ENCODE results near the gene AMPD2. TPM values are rescaled to one million over a fixed set of nuclear protein-coding genes. Genes with fewer than 3 reads are reported as not detected.

Gene AMPD2
- total RNA-seq, 1 donor from 2014 or later: 49.3 TPM

DNA sequence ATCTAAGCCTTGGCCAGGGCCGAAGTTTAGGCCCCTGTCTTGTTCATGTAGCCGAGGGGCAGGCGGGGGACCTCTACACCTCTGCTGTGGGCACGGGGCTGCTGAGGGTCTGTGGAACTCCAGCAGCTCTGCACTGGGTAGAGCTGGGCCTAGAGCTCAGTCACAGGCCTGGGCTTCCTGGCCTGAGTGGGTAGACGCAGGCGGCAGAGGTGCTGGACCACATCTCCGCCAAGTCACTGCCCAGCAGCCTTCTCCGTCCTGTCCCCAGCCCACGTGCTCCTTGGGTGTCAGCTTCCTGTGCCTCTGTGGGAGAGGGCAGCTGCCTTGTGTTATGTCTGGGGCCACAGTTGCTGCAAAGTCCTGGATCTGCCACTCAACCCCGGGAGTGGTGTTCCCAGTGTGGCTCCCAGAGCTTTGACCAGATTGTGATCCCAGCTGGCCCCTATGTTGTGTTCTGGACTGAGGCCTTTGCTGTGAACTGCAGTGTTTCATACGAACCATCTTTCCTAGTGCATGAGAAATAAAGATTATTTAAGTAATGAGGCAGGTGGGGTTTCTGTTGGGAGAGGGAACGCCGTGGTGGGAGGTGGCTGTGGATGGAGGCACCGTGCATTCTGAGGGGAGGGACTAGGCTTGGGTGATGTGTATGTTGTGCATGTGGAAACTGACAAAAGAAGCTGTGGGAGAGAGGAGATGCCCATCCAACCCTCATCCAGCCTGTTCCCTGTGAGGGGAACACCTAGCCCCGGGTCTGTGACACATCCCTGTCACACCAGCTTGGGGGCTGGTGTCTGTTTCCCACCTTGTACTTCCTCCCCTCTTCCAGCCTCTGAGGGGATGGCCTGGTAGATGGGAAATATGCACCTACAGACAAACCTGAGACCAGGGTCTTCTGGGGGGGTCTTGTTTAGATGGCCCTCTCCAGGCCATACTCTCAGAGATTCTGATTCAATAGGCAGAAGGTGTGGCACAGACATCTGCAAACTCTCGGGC, 12.2 kb downstream of the AMPD2 start:
- TF ChIP-seq, protein P1, sequence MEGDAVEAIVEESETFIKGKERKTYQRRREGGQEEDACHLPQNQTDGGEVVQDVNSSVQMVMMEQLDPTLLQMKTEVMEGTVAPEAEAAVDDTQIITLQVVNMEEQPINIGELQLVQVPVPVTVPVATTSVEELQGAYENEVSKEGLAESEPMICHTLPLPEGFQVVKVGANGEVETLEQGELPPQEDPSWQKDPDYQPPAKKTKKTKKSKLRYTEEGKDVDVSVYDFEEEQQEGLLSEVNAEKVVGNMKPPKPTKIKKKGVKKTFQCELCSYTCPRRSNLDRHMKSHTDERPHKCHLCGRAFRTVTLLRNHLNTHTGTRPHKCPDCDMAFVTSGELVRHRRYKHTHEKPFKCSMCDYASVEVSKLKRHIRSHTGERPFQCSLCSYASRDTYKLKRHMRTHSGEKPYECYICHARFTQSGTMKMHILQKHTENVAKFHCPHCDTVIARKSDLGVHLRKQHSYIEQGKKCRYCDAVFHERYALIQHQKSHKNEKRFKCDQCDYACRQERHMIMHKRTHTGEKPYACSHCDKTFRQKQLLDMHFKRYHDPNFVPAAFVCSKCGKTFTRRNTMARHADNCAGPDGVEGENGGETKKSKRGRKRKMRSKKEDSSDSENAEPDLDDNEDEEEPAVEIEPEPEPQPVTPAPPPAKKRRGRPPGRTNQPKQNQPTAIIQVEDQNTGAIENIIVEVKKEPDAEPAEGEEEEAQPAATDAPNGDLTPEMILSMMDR (IDR thresholded peaks at IDR 0.05; ENCODE audit: partially characterized antibody, unreplicated experiment): no peak
- DNase-seq: no peak
- Mint-ChIP-seq H3K36me3 (ENCODE audit: unreplicated experiment) (no peaks in the 10 kb centered on the region), H3K27ac (ENCODE audit: unreplicated experiment) (peak overlapping the region; percentile 77), H3K9me3 (ENCODE audit: unreplicated experiment) (peaks cover 8% of the 10 kb centered on the region), H3K27me3 (ENCODE audit: unreplicated experiment) (peaks cover 6% of the 10 kb centered on the region), H3K4me3 (ENCODE audit: unreplicated experiment) (peak overlapping the region; percentile 16), H3K4me1 (ENCODE audit: low read depth, unreplicated experiment) (peaks cover 7% of the 10 kb centered on the region)

GRCh38 chr1:109632671-109633346, 13.2 kb downstream of the AMPD2 start:
- peaks cover 8% of the 10 kb centered on the region for H3K9me3 Mint-ChIP-seq (ENCODE audit: unreplicated experiment)
- peak; percentile 59 for DNase-seq
- H3K27ac Mint-ChIP-seq (ENCODE audit: unreplicated experiment): peak overlapping the region; percentile 63
- H3K36me3 Mint-ChIP-seq (ENCODE audit: unreplicated experiment): no peaks in the 10 kb centered on the region
- H3K4me3 Mint-ChIP-seq (ENCODE audit: unreplicated experiment): no peak overlapping the region
- H3K4me1 Mint-ChIP-seq (ENCODE audit: low read depth, unreplicated experiment): peaks cover 7% of the 10 kb centered on the region
- TF ChIP-seq, protein P1 (IDR thresholded peaks at IDR 0.05; ENCODE audit: partially characterized antibody, unreplicated experiment): no peak
- H3K27me3 Mint-ChIP-seq (ENCODE audit: unreplicated experiment): peaks cover 6% of the 10 kb centered on the region

- TF ChIP-seq, protein P1 (IDR thresholded peaks at IDR 0.05; ENCODE audit: partially characterized antibody, unreplicated experiment): no peak
- no peaks in the 10 kb centered on the region for H3K36me3 Mint-ChIP-seq (ENCODE audit: unreplicated experiment)
- peaks cover 11% of the 10 kb centered on the region for H3K4me1 Mint-ChIP-seq (ENCODE audit: low read depth, unreplicated experiment)
- H3K4me3 Mint-ChIP-seq (ENCODE audit: unreplicated experiment): no peak overlapping the region
- no peak for DNase-seq
- no peak overlapping the region for H3K27ac Mint-ChIP-seq (ENCODE audit: unreplicated experiment)
- peaks cover 8% of the 10 kb centered on the region for H3K9me3 Mint-ChIP-seq (ENCODE audit: unreplicated experiment)
- peaks cover 5% of the 10 kb centered on the region for H3K27me3 Mint-ChIP-seq (ENCODE audit: unreplicated experiment)
Measured at GRCh38 chr1:109634292-109634691, 14.7 kb downstream of the AMPD2 start.

- Mint-ChIP-seq H3K27ac (ENCODE audit: unreplicated experiment) (no peak overlapping the region), H3K27me3 (ENCODE audit: unreplicated experiment) (peaks cover 7% of the 10 kb centered on the region), H3K4me1 (ENCODE audit: low read depth, unreplicated experiment) (peaks cover 12% of the 10 kb centered on the region), H3K36me3 (ENCODE audit: unreplicated experiment) (no peaks in the 10 kb centered on the region), H3K4me3 (ENCODE audit: unreplicated experiment) (no peak overlapping the region), H3K9me3 (ENCODE audit: unreplicated experiment) (peaks cover 5% of the 10 kb centered on the region)
- DNase-seq: no peak
- TF ChIP-seq, protein P1 (IDR thresholded peaks at IDR 0.05; ENCODE audit: partially characterized antibody, unreplicated experiment): no peak
Measured at GRCh38 chr1:109634771-109635750, 15.4 kb downstream of the AMPD2 start.

Measured in glutamatergic neuron (in vitro differentiated cells).